HepG2 (cell line): Measurements from ENCODE around the gene UBAP1L. TPM values are rescaled to one million over a fixed set of nuclear protein-coding genes. Genes with fewer than 3 reads are reported as not detected.
A peak's percentile ranks its signal among the peaks of the same experiment; 100 is the strongest.

Experiments used
- ARHGAP35 ChIP-seq: sonication (generic); formaldehyde crosslinking; IDR thresholded peaks from 2 replicates; pipeline ENCODE4 v1.9.0; 2022; ENCODE audit warnings: mild to moderate bottlenecking, inconsistent platforms, moderate library complexity, missing genetic modification reagents, borderline replicate concordance
- BRF2 ChIP-seq: sonication (generic); formaldehyde crosslinking; IDR thresholded peaks from 2 replicates; pipeline ENCODE4 v1.8.1; 2022; ENCODE audit warnings: mild to moderate bottlenecking, missing genetic modification reagents
- CCAR2 ChIP-seq: fragments of 200-400 bp; formaldehyde crosslinking; optimal IDR thresholded peaks from 2 replicates; pipeline ENCODE3; 2018; ENCODE audit warnings: low read depth, mild to moderate bottlenecking, low read length, moderate library complexity
- CSRNP1 ChIP-seq: sonication (generic); formaldehyde crosslinking; IDR thresholded peaks from 2 replicates; pipeline ENCODE4 v1.8.1; 2023; ENCODE audit warnings: mild to moderate bottlenecking, missing genetic modification reagents
- HDAC2 ChIP-seq: sonication (generic); formaldehyde crosslinking; IDR thresholded peaks from 2 replicates; pipeline ENCODE4 v1.4.0; 2020; ENCODE audit warnings: missing genetic modification reagents
- HMGXB3 ChIP-seq: sonication (generic); formaldehyde crosslinking; IDR thresholded peaks from 2 replicates; pipeline ENCODE4 v1.4.0; 2020; ENCODE audit warnings: missing genetic modification reagents, borderline replicate concordance
- IRF9 ChIP-seq: sonication (generic); formaldehyde crosslinking; IDR thresholded peaks from 2 replicates; pipeline ENCODE4 v1.8.0; 2022; ENCODE audit warnings: missing genetic modification reagents, mild to moderate bottlenecking, borderline replicate concordance
- NONO ChIP-seq, 2 experiments: fragments of 450-650 bp in 1 of 2; sonication (generic) in 1 of 2; formaldehyde crosslinking in 1 of 2; IDR thresholded peaks in 1 of 2; conservative IDR thresholded peaks in 1 of 2; 2 replicates each; pipeline versions ENCODE4 v1.6.1 to v1.8.0; 2017 to 2022; ENCODE audit warnings: mild to moderate bottlenecking in 1 of 2, missing genetic modification reagents in 1 of 2, moderate library complexity in 1 of 2
- NR2C2 ChIP-seq: sonication (generic); formaldehyde crosslinking; IDR thresholded peaks from 2 replicates; pipeline ENCODE4 v1.4.0; 2020; ENCODE audit warnings: missing genetic modification reagents, mild to moderate bottlenecking, moderate library complexity, borderline replicate concordance
- PHF5A ChIP-seq: IDR thresholded peaks from one replicate; pipeline ENCODE4 v1.6.1; 2018; ENCODE audit warnings: low read depth, missing genetic modification reagents; ENCODE audit not compliant: unreplicated experiment
- SRSF9 ChIP-seq: fragments of 200-400 bp; formaldehyde crosslinking; IDR thresholded peaks from 2 replicates; pipeline ENCODE4 v1.6.1; 2018; ENCODE audit warnings: borderline replicate concordance, mild to moderate bottlenecking, low read depth, low read length; ENCODE audit not compliant: insufficient read depth, poor library complexity, severe bottlenecking
- U2AF2 ChIP-seq: fragments of 200-400 bp; formaldehyde crosslinking; IDR thresholded peaks from 2 replicates; pipeline ENCODE4 v1.6.1; 2017; ENCODE audit warnings: low read depth, mild to moderate bottlenecking, low read length
- ZNF512 ChIP-seq: sonication (generic); formaldehyde crosslinking; IDR thresholded peaks from 2 replicates; pipeline ENCODE4 v1.4.0; 2020; ENCODE audit warnings: mild to moderate bottlenecking, missing genetic modification reagents
- ZNF891 ChIP-seq: sonication (generic); formaldehyde crosslinking; IDR thresholded peaks from 2 replicates; pipeline ENCODE4 v1.5.0; 2020; ENCODE audit warnings: mild to moderate bottlenecking, missing genetic modification reagents
- polyA plus RNA-seq, 8 experiments: library from polyadenylated mRNA; depleted of rRNA in 3 of 8; stranded (reverse) in 7 of 8; unstranded in 1 of 8; fragments of >200 nt; fragmentation: Illumina TruSeq in 4 of 8; extraction: Trizol in 4 of 8; gene quantifications; 2 replicates each; pipeline versions ENCODE4 v1.2.1 to v1.2.3, GENCODE V29; 2011 to 2016; ENCODE audit warnings: low read depth in 4 of 8, missing spikeins in 1 of 8, mixed read lengths in 1 of 8; ENCODE audit not compliant: insufficient read depth in 1 of 8
- total RNA-seq, 5 experiments: library from RNA; depleted of rRNA; stranded (reverse); fragments of >200 nt; fragmentation: Illumina TruSeq; extraction: Trizol; gene quantifications; 2 replicates each; pipeline ENCODE4 v1.2.3, GENCODE V29; 2016; ENCODE audit warnings: low read depth in 1 of 5
- TF ChIP-seq, protein P1 (sequence below): IDR thresholded peaks from 2 replicates; pipeline ENCODE4 v1.6.1; 2016; ENCODE audit warnings: control low read depth

Gene UBAP1L
- total and polyA plus RNA-seq, 2 of the 13 experiments (the other 11 are each of a cell fraction or from before 2014, with no cell fraction given) = 0.86 to 1.4 TPM

DNA sequence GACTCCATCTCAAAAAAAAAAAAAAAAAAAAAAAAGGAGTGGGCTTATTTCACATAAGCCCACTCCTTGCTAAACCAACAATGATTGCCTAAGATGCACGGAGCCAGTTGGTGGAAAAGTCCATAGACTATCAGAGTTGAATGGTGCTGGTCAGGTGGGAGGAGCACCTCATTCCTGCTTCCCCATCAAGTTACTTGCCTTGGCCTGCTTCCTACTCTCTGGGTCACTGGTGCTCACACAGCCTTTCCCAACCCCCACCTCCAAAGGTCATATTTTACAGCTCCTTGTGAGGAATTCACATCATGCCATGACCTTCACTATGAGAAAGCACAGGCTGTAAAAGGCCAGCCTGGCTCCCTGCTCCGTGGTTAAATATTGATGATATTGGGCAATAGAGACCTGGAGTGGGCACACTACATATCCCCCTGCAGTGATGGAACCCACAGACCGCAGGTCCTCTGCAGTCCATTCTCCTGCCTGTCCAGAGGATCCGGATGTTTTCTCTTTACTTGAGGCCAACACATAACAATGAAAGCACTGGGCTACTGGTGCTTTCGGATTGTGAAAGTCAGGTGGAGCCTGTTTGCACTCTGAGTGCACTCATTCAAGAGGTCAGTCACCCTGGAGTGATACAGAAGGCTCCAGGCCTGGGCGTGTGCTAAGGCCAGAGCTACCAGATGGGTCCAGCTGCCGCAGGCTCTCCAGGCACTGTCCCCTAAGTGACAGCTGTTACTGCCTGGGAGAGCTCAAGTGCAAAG is 70.1 kb downstream of the UBAP1L start, which contains the start of gene SLC51B (continued):
- no peak for TF ChIP-seq ZNF512 (CRISPR knock-in tag)
- no peak for TF ChIP-seq CCAR2
- peak; percentile 54; the same call in 1 of the 2 replicates for TF ChIP-seq ARHGAP35 (CRISPR knock-in tag)
- TF ChIP-seq NONO (IDR thresholded peaks at IDR 0.05) = no peak
- peak; percentile 86 for TF ChIP-seq NONO (CRISPR knock-in tag; conservative IDR thresholded peaks at IDR 0.05)
- TF ChIP-seq, protein P1, sequence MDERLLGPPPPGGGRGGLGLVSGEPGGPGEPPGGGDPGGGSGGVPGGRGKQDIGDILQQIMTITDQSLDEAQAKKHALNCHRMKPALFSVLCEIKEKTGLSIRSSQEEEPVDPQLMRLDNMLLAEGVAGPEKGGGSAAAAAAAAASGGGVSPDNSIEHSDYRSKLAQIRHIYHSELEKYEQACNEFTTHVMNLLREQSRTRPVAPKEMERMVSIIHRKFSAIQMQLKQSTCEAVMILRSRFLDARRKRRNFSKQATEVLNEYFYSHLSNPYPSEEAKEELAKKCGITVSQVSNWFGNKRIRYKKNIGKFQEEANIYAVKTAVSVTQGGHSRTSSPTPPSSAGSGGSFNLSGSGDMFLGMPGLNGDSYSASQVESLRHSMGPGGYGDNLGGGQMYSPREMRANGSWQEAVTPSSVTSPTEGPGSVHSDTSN = peak; percentile 32; the same call in 1 of the 2 replicates
- TF ChIP-seq HMGXB3 (CRISPR knock-in tag) = peak; percentile 90; the same call in 1 of the 2 replicates
- TF ChIP-seq CSRNP1 (CRISPR knock-in tag) = no peak; the same call in 1 of the 2 replicates
- peak; percentile 72; the same call in 1 of the 2 replicates for TF ChIP-seq ZNF891 (CRISPR knock-in tag)
- TF ChIP-seq NR2C2 (CRISPR knock-in tag) = peak; percentile 86
- peak; percentile 86 for TF ChIP-seq HDAC2 (CRISPR knock-in tag)
- TF ChIP-seq IRF9 (CRISPR knock-in tag) = no peak; the same call in 1 of the 2 replicates
- TF ChIP-seq U2AF2 = no peak
- peak; percentile 89 for TF ChIP-seq PHF5A (CRISPR knock-in tag)
- no peak for TF ChIP-seq BRF2 (CRISPR knock-in tag)
- TF ChIP-seq SRSF9 = no peak
